Breast epithelium (tissue), 4 donors: Measurements from ENCODE around the gene PVALEF. TPM values are rescaled to one million over a fixed set of nuclear protein-coding genes. Genes with fewer than 3 reads are reported as not detected.

Experiments
- DNase-seq, 2 donors: peaks; one replicate each; pipeline ENCODE4 v3.0.0-alpha.2; 2019; ENCODE audit warnings: low spot score in 2 of 2
- H3K27ac ChIP-seq, 2 donors: fragments of 200-600 bp; sonication (generic) in 1 of 2; one replicate each; pipeline ENCODE4 v1.5.1; 2016 to 2019; ENCODE audit warnings: mild to moderate bottlenecking in 1 of 2
- H3K27me3 ChIP-seq, 2 donors: fragments of 200-600 bp; sonication (generic) in 1 of 2; one replicate each; pipeline versions ENCODE4 v1.5.1 to v1.6.0; 2017 to 2019; ENCODE audit warnings: control low read depth in 1 of 2, mild to moderate bottlenecking in 1 of 2
- H3K36me3 ChIP-seq: fragments of 200-600 bp; one replicate; pipeline ENCODE4 v1.5.1; 2019
- H3K4me1 ChIP-seq, 2 donors: fragments of 200-600 bp; sonication (generic); one replicate each; pipeline ENCODE4 v1.5.1; 2016 to 2019; ENCODE audit warnings: control low read depth in 1 of 2
- H3K4me3 ChIP-seq, 3 donors: fragments of 200-600 bp; sonication (generic); 1 replicate in 2 of 3; 2 replicates in 1 of 3; pipeline ENCODE4 v1.5.1; 2016 to 2019; ENCODE audit warnings: mild to moderate bottlenecking in 3 of 3, moderate library complexity in 2 of 3
- H3K9me3 ChIP-seq, 2 donors: fragments of 200-600 bp; sonication (generic) in 1 of 2; one replicate each; pipeline ENCODE4 v1.5.1; 2016 to 2019; ENCODE audit warnings: control low read depth in 1 of 2
- CTCF ChIP-seq, 3 donors: fragments of 450-650 bp; IDR thresholded peaks; one replicate each; pipeline ENCODE4 v1.5.1; 2016 to 2017; ENCODE audit warnings: antibody characterized with exemption in 3 of 3, mild to moderate bottlenecking in 3 of 3, moderate library complexity in 3 of 3
- POLR2A ChIP-seq: fragments of 450-650 bp; IDR thresholded peaks from one replicate; pipeline ENCODE4 v1.6.1; 2016; ENCODE audit warnings: antibody characterized with exemption, mild to moderate bottlenecking, moderate library complexity
- POLR2AphosphoS5 ChIP-seq, 3 donors: sonication (generic); formaldehyde crosslinking; IDR thresholded peaks; one replicate each; pipeline ENCODE4 v1.6.1; 2017; ENCODE audit warnings: antibody characterized with exemption in 3 of 3
- intact Hi-C: fragments of 100-400 bp; cut with DNase I; formaldehyde crosslinking; loops from one replicate; pipeline ENCODE4 v1.15.1; 2023; ENCODE audit warnings: low total_unique reads
- total RNA-seq, 3 donors: library from RNA; depleted of rRNA; stranded (reverse); fragments of >200 nt; gene quantifications; one replicate each; pipeline ENCODE4 v1.1.0, GENCODE V29; 2016

The PVALEF gene
- total RNA-seq, 3 donors from 2014 or later, result not detected

DNA sequence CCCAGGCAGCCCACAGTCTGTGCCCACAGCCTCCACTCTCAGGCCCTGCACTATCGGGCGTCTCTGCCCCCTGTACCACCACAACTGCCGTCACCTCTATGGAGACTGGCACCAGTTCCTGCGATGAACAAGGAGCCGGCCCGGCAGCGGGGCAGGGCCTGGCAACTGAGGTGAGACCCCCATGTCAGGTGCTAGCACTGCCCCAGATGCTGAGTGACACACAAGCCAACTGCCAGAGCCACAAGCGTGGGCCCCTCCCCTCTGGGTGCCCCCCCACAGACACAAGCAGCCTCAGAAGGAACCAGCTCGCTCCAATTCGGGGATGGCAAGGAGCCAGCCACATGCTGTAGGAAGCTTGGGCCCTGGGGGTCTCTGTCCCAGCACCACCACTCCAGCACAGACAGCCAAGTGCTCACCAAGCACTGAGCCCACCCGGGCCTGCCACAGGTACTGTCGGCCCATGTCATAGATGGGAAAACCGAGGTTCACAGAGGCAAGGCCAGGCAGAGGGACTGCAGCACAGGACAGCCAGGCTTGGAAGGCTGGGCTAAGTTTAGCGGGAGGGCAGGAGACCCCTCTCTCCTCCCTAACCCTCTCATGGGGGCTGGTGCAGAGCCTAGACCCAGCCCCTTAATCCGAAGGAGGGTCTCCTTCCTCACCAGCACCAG lies 1.5 kb upstream of the PVALEF start:
- Histone ChIP-seq H3K36me3 (no peaks in the 10 kb centered on the region), H3K27me3 (peaks cover 0 to 10% of the 10 kb centered on the region in 2 donors), H3K4me1 (no peaks in the 10 kb centered on the region), H3K27ac (no peak overlapping the region), H3K9me3 (no peaks in the 10 kb centered on the region), H3K4me3 (no peak overlapping the region)
- intact Hi-C loops, result no loop called here
- DNase-seq, result no peak
- TF ChIP-seq CTCF (IDR thresholded peaks at IDR 0.05), result no peak
- TF ChIP-seq POLR2AphosphoS5 (IDR thresholded peaks at IDR 0.05), result no peak
- no peak for TF ChIP-seq POLR2A

- H3K4me3 ChIP-seq, result peak overlapping the region in 2 of 3 donors; percentile 42 to 66
- H3K36me3 ChIP-seq, result no peaks in the 10 kb centered on the region
- no peak for DNase-seq
- TF ChIP-seq CTCF (IDR thresholded peaks at IDR 0.05) (no peak), POLR2A (no peak), POLR2AphosphoS5 (IDR thresholded peaks at IDR 0.05) (no peak)
- no peaks in the 10 kb centered on the region for H3K9me3 ChIP-seq
- no peaks in the 10 kb centered on the region for H3K4me1 ChIP-seq
- intact Hi-C loops, result no loop called here
- H3K27ac ChIP-seq, result peak overlapping the region in 1 of 2 donors; percentile 4
- H3K27me3 ChIP-seq, result peaks cover 0 to 10% of the 10 kb centered on the region in 2 donors
Measured at GRCh38 chr17:81164371-81165245, 699 bp upstream of the PVALEF start.

DNA sequence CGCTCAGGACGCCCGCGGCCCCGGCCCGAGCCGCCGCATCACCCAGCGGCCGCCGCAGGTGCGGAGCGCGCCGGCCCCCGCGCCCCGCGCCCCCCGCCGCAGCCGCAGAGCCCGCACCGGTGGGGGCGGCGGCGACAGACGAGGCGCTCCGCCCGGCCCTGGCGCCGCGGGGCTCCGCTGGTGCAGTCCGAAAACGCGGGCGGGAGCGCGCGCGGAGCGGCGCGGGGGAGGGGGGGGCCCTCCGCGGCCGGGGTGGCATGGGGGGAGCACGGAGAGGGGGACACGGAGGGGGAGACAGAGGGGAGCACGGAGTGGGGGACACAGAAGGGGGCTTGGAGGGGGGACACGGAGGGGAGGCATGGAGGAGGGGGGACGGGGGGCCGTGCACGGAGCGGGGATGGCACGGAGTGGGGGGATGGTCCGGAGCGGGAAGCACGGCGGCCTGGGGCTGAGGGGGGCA lies 756 bp downstream of the PVALEF start, which contains the start of gene AATK:
Gene AATK, minus strand, starts transcription at position 189 of the 460 bp plus-strand sequence. CDS start 229 bp downstream, outside the sequence.
- TF ChIP-seq CTCF (IDR thresholded peaks at IDR 0.05), result no peak
- TF ChIP-seq POLR2AphosphoS5 (IDR thresholded peaks at IDR 0.05), result no peak
- TF ChIP-seq POLR2A, result no peak
- Histone ChIP-seq H3K36me3 (no peaks in the 10 kb centered on the region), H3K27me3 (peaks cover 0 to 4% of the 10 kb centered on the region in 2 donors), H3K9me3 (no peaks in the 10 kb centered on the region), H3K4me1 (no peaks in the 10 kb centered on the region), H3K27ac (peak within 1 kb of the TSS in 1 of 2 donors; percentile 4), H3K4me3 (peak within 1 kb of the TSS; percentile 23 to 66 (median 42))
- intact Hi-C loops, result no loop called here
- DNase-seq, result no peak

GRCh38 chr17:81167194-81167524 lies 1.9 kb downstream of the PVALEF start:
- Histone ChIP-seq H3K9me3 (no peaks in the 10 kb centered on the region), H3K4me1 (no peaks in the 10 kb centered on the region), H3K4me3 (no peak overlapping the region), H3K27me3 (peaks cover 0 to 4% of the 10 kb centered on the region in 2 donors), H3K27ac (no peak overlapping the region), H3K36me3 (no peaks in the 10 kb centered on the region)
- no peak for TF ChIP-seq POLR2A
- TF ChIP-seq CTCF (IDR thresholded peaks at IDR 0.05), result no peak
- no peak for DNase-seq
- intact Hi-C loops, result no loop called here

DNA sequence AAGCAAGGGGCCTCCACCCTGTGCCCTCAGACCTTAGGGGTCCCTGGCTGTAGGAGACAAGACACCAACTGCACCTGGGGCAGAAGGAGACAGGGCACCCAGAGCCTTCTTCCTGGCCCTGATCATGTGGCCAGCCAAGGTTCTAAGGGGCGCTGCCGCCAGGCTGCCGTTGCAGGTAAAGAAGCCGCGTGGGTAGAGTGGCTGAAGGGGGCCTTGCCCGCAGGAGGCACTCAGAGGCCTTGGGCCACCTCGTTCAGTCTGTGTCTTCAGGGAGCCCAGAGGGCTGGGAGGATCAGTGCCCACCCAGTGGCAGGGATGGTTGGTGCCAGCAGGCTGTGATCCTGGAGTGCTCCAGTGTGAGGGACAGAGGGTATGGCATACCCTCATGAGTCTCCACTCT lies 2.3 kb downstream of the PVALEF start:
- TF ChIP-seq CTCF (IDR thresholded peaks at IDR 0.05) (no peak), POLR2AphosphoS5 (IDR thresholded peaks at IDR 0.05) (no peak), POLR2A (no peak)
- Histone ChIP-seq H3K4me3 (no peak overlapping the region), H3K36me3 (no peaks in the 10 kb centered on the region), H3K4me1 (no peaks in the 10 kb centered on the region), H3K27me3 (peaks cover 0 to 4% of the 10 kb centered on the region in 2 donors), H3K9me3 (no peaks in the 10 kb centered on the region), H3K27ac (no peak overlapping the region)
- DNase-seq, result no peak
- intact Hi-C loops, result no loop called here
